Skeletal muscle cell (primary cell): ENCODE measurements around the gene OTOGL.
"Not testable (repeated sequence)": the region's sequence is repeated elsewhere in the genome, so short reads cannot be mapped to it uniquely, and the experiment has no call there.

Experiments used
- DNase-seq: peaks from one replicate; pipeline ENCODE4 v3.0.0-alpha.2; 2010; ENCODE audit warnings: low read depth
- H3K4me3 ChIP-seq: 2 replicates; pipeline ENCODE4 v1.5.1; 2011; ENCODE audit warnings: low read depth, mild to moderate bottlenecking, control low read depth, low read length, moderate library complexity

OTOGL gene

GRCh38 chr12:80213871-80214270, 114.5 kb downstream of the OTOGL start:
- DNase-seq, result no peak

GRCh38 chr12:80217011-80217535, 117.7 kb downstream of the OTOGL start:
- H3K4me3 ChIP-seq, result no peak overlapping the region

More at GRCh38 chr12:80213871-80214270, 114.5 kb downstream of the OTOGL start:
- no peak overlapping the region for H3K4me3 ChIP-seq

DNA sequence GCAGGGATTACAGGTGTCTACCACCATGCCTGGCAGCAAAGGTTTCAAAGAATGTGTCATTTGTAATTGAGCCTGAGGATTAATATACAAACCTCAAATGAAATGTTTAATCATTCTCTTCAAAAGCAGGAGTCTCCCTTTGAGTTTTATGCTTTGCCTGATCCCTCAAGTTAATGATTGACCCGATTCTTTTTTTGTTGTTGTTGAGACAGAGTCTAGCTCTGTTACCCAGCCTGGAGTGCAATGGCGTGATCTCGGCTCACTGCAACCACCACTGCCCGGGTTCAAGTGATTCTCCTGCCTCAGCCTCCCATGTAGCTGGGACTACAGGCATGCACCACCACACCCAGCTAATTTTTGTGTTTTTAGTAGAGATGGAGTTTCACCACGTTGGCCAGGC, 119.6 kb downstream of the OTOGL start:
- not testable (repeated sequence) for H3K4me3 ChIP-seq, DNase-seq

More at GRCh38 chr12:80217011-80217535, 117.7 kb downstream of the OTOGL start:
- no peak for DNase-seq

- no peak for DNase-seq
Observed at GRCh38 chr12:80219345-80219744, 120.0 kb downstream of the OTOGL start.

DNA sequence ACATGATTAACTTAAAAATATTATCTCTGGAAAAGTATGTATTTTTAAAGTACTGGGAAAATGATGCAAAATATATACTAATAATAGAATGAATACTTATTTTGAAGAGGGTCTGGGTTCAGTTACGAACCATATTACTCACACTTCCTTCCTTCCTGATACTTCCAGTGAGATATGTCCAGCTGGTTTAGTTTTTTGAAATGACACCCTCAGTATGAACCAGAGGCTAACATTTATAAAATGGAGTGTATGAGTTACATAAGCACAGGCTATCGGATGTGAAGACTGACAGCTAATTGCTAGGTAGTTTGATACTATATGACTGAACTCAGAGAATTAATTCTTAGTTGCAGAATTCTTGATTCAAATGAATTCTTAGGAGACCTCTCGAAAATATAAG, 122.9 kb downstream of the OTOGL start:
- H3K4me3 ChIP-seq, result no peak overlapping the region
- DNase-seq, result no peak

More at GRCh38 chr12:80219345-80219744, 120.0 kb downstream of the OTOGL start:
- no peak overlapping the region for H3K4me3 ChIP-seq

DNA sequence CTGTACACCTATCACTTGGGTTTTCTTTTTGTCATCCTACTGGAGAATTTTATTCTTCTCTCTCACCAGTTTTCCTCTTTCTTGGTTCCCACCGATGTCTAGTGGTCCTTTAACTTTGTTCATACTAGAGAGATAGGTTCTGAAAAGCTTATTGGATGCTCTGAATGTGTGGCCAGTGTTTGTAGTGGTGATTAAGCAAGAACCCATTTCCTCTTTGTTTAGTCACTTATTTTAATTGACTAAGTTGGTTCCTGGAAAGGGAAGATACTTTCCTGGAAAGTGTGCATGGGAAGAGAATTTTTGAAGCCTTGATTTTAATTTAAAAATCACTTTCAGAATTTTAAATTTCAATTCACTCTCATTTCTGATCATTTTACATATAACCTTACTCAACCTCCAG, 127.2 kb downstream of the OTOGL start:
- DNase-seq, result peak; percentile 14

GRCh38 chr12:80227904-80228303, 128.6 kb downstream of the OTOGL start:
- not testable (repeated sequence) for DNase-seq, H3K4me3 ChIP-seq

More for the DNA sequence above, 127.2 kb downstream of the OTOGL start:
- H3K4me3 ChIP-seq, result no peak overlapping the region

DNA sequence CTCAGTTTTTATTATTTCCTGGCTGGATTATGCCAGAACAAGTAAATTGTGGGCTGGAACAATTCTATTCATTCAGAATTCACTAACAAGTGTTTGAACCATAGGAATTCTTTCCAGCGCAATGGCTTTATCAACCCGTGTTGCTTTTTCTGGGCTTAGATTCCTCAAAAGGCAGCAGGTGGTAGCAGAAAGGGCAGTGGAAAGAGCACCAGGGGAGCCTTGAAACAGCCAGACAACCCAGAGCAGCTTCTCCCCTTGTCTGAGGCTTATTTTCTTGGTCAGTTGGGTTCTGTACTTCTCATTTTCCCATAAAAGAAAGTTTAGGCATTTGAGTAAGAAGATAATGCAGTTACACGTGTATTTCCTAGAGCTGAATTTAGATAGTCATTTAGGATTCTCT, 130.7 kb downstream of the OTOGL start:
- DNase-seq, result peak; percentile 22
- H3K4me3 ChIP-seq, result no peak overlapping the region

DNA sequence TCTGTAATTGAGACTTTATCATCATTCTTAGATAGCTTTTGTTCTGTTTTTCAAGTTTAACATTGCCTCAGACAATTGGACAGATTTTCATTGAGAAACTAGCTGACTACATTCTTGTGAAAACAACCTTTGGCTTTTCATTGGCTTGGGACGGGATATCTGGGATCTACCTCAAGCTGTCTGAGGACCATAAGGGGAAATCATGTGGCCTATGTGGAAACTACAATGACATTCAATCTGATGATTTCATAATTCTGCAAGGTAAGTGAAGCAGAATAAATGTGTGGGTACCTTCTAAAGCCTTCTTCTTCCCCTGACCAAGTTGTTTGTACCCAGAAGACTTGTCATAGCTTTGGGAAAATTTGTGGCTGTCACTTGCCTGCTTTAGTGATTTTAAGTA, 133.5 kb downstream of the OTOGL start:
- no peak overlapping the region for H3K4me3 ChIP-seq
- DNase-seq, result no peak

- no peak for DNase-seq
- no peak overlapping the region for H3K4me3 ChIP-seq
Observed at GRCh38 chr12:80233926-80234325, 134.6 kb downstream of the OTOGL start.

DNA sequence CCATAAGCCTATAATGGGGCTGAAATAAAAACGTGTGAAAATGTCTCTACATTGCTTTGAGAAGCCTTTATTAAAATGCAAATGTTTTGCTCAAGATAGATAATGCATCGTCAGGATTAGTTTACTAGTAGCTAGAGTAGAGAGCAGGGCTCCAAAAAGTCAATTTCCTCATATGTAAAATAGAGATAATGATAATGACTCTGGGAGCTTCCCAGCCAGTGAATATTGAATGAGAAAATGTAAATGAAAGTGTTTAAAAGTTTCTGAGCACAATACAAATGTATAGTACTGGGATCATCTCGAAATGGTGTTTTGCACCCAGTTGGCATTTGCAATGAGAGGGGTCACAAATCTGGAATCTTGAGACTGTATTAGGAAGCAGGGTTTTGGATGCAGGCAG, 135.3 kb downstream of the OTOGL start:
- DNase-seq, result no peak
- no peak overlapping the region for H3K4me3 ChIP-seq

DNA sequence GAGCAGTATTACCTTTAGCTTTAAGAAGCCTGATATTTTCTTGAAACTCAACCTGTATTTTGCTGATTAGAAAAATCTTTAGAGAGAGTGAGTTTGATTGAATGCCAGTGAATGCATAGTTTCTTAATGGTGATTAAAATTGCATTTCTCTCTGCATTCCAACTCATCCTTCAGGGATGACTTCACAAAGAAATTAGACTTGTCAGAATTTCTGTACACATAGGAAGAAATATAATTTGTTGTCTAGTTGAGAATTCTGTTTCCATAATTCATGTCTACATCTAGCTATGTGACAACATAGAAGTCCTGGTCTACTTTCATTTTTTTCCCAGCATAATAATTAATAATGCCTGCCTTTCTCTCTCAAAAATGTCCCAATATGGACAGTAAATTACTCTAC, 136.6 kb downstream of the OTOGL start:
- no peak for DNase-seq
- H3K4me3 ChIP-seq, result no peak overlapping the region

DNA sequence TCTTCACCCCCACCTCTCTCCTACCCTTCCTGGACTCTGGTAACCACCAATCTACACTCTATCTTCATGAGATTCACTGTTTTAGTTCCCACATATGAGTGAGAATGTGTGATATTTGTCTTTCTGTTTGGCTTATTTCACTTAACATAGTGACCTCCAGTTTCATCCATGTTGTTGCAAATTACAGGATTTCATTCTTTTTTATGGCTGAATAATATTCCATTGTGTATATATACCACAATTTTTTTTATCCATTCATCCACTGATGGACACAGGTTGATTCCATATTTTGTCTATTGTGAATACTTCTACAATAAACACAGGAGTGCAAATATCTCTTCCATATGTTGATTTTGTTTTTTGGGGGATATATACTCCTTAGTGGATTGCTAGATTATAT, 140.5 kb downstream of the OTOGL start:
- DNase-seq, result no peak
- no peak overlapping the region for H3K4me3 ChIP-seq

GRCh38 chr12:80241576-80242273, 142.4 kb downstream of the OTOGL start:
- no peak overlapping the region for H3K4me3 ChIP-seq
- DNase-seq, result peak; percentile 23

DNA sequence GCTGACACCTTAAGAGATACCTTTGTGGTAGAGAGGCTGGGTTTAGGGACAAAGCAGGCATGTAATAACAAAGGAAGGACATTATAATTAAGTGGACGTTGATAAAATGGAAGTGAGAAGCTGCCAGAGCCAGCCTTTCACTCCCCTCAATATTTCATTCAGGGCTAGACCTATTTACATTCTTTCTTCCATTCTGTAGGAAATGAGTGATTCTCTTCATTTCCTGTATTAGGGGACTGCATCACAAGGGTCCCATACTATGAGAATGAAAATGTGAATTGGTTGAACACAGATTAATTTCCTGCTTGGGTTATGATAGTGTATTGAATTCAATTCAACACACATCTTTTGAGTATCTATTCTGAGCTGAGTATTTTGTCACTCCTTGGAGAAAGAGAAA, 143.0 kb downstream of the OTOGL start:
- no peak overlapping the region for H3K4me3 ChIP-seq
- no peak for DNase-seq

DNA sequence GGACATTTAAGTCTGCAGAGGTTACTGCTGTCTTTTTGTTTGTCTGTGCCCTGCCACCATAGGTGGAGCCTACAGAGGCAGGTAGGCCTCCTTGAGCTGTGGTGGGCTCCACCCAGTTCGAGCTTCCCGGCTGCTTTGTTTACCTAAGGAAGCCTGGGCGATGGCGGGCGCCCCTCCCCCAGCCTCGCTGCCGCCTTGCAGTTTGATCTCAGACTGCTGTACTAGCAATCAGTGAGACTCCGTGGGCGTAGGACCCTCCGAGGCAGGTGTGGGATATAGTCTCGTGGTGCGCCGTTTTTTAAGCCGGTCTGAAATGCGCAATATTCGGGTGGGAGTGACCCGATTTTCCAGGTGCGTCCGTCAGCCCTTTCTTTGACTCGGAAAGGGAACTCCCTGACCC, 150.2 kb downstream of the OTOGL start:
- not testable (repeated sequence) for H3K4me3 ChIP-seq

DNA sequence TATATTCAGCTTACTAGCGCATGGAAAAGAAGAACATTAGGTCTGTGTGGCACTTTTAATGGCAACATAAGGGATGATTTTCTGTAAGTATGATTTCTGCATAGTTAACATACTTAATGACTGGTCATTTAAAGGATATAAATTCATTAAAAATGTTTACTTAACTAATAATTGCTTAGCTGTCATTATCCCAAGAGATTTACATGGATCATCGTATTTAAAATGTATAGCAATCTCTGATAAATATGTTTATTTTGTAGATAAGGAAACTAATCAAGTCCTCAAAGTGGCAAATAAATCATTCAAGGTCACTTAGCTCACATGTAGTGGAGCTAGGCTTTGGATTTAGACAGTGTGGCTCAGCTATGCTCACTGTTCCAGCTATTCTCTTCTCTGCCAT, 158.6 kb downstream of the OTOGL start:
- no peak for DNase-seq
- H3K4me3 ChIP-seq, result no peak overlapping the region

More for the DNA sequence above, 150.2 kb downstream of the OTOGL start:
- DNase-seq, result not testable (repeated sequence)

DNA sequence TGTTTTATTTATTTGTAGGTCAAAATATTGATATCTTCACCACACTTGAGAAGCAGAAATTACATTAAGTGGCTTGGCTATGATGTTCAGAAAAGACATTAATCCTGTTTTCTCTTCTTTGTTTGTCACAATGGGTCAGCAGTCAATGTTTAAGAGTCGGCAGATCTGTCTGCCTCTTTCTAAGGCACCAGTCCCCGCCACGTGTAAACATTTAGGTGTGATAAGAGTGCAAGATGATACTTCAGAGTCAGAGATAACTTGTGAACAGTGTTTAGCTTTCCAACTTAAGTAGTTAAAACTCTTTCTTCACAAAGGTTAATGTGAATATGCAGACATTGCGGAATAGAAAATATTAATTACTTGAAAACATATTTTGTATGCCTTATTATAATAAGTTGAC, 160.9 kb downstream of the OTOGL start:
- H3K4me3 ChIP-seq, result no peak overlapping the region
- no peak for DNase-seq

- no peak for DNase-seq
- no peak overlapping the region for H3K4me3 ChIP-seq
Observed at GRCh38 chr12:80261403-80261802, 162.1 kb downstream of the OTOGL start.

- no peak for DNase-seq
Observed at GRCh38 chr12:80262346-80262745, 163.0 kb downstream of the OTOGL start.

GRCh38 chr12:80262771-80263170, 163.4 kb downstream of the OTOGL start:
- H3K4me3 ChIP-seq, result no peak overlapping the region

More at GRCh38 chr12:80262346-80262745, 163.0 kb downstream of the OTOGL start:
- H3K4me3 ChIP-seq, result no peak overlapping the region

More at GRCh38 chr12:80262771-80263170, 163.4 kb downstream of the OTOGL start:
- DNase-seq, result no peak
